Keratinocyte (primary cell): Measurements from ENCODE around the gene CTDSPL. TPM values are rescaled to one million over a fixed set of nuclear protein-coding genes. Genes with fewer than 3 reads are reported as not detected.
A peak's percentile ranks its signal among the peaks of the same experiment; 100 is the strongest.

Experiments used
- DNase-seq: peaks from one replicate; pipeline ENCODE4 v3.0.0-alpha.2; 2011; ENCODE audit warnings: low read depth, missing footprints, low spot score
- FAIRE-seq: peaks from 2 replicates; lab custom pipeline; 2011; peaks lifted over from hg19 to GRCh38; lab: Jason Lieb, UNC
- H2AFZ ChIP-seq: 2 replicates; pipeline ENCODE4 v1.6.0; 2012; ENCODE audit warnings: low read length, control low read depth, inconsistent platforms; ENCODE audit not compliant: control insufficient read depth
- H3K27ac ChIP-seq: 2 replicates; pipeline ENCODE4 v1.5.1; 2011; ENCODE audit warnings: low read length; ENCODE audit not compliant: control insufficient read depth, insufficient read depth
- H3K27me3 ChIP-seq: 3 replicates; pipeline ENCODE4 v1.6.0; 2011; ENCODE audit warnings: low read length; ENCODE audit not compliant: control insufficient read depth, insufficient read depth; ENCODE audit errors: extremely low read depth
- H3K36me3 ChIP-seq, 2 experiments: 2 replicates in 1 of 2; 3 replicates in 1 of 2; pipeline ENCODE4 v1.5.1; 2011; ENCODE audit warnings: low read length in 2 of 2, mild to moderate bottlenecking in 1 of 2; ENCODE audit not compliant: control insufficient read depth in 2 of 2, insufficient read depth in 2 of 2; ENCODE audit errors: extremely low read depth in 1 of 2
- H3K4me1 ChIP-seq: 3 replicates; pipeline ENCODE4 v1.5.1; 2011; ENCODE audit warnings: low read length; ENCODE audit not compliant: control insufficient read depth, insufficient read depth; ENCODE audit errors: extremely low read depth
- H3K4me2 ChIP-seq: 3 replicates; pipeline ENCODE4 v1.6.0; 2011; ENCODE audit warnings: low read depth, low read length; ENCODE audit not compliant: control insufficient read depth, insufficient read depth; ENCODE audit errors: extremely low read depth
- H3K4me3 ChIP-seq, 3 experiments: fragments of 200-600 bp in 1 of 3; sonication (generic) in 1 of 3; 2 replicates in 2 of 3; 3 replicates in 1 of 3; pipeline ENCODE4 v1.5.1; 2011 to 2016; ENCODE audit warnings: low read length in 3 of 3, mild to moderate bottlenecking in 3 of 3, control low read depth in 2 of 3, inconsistent platforms in 1 of 3, low read depth in 1 of 3, mixed read lengths in 1 of 3, mixed run types in 1 of 3, moderate library complexity in 1 of 3; ENCODE audit not compliant: control insufficient read depth in 2 of 3, insufficient read depth in 2 of 3; ENCODE audit errors: extremely low read depth in 1 of 3
- H3K79me2 ChIP-seq: 2 replicates; pipeline ENCODE4 v1.6.0; 2012; ENCODE audit warnings: low read length; ENCODE audit not compliant: control insufficient read depth, insufficient read depth
- H3K9ac ChIP-seq: 3 replicates; pipeline ENCODE4 v1.6.0; 2011; ENCODE audit warnings: low read length; ENCODE audit not compliant: control insufficient read depth, insufficient read depth; ENCODE audit errors: extremely low read depth
- H3K9me1 ChIP-seq: 3 replicates; pipeline ENCODE4 v1.6.0; 2011; ENCODE audit warnings: low read length; ENCODE audit not compliant: control insufficient read depth, insufficient read depth; ENCODE audit errors: extremely low read depth
- H3K9me3 ChIP-seq: 2 replicates; pipeline ENCODE4 v1.5.1; 2012; ENCODE audit warnings: low read depth, low read length; ENCODE audit not compliant: control insufficient read depth
- H4K20me1 ChIP-seq: 3 replicates; pipeline ENCODE4 v1.6.0; 2011; ENCODE audit warnings: low read length; ENCODE audit not compliant: control insufficient read depth, insufficient read depth; ENCODE audit errors: extremely low read depth
- EZH2 ChIP-seq: IDR thresholded peaks from one replicate; pipeline ENCODE4 v1.6.1; 2012; ENCODE audit warnings: inconsistent platforms, mild to moderate bottlenecking, low read length, moderate library complexity
- dilution Hi-C: fragments of 300-500 bp; cut with MboI; formaldehyde crosslinking; loops from one replicate; pipeline ENCODE4 v1.7.0; 2020; ENCODE audit warnings: low sequenced_read_pairs; ENCODE audit not compliant: extremely low pct_ligation_motif_present
- polyA plus RNA-seq, 5 experiments: library from polyadenylated mRNA; depleted of rRNA in 3 of 5; stranded (reverse) in 3 of 5; stranded (forward) in 1 of 5; unstranded in 1 of 5; fragments of >200 nt; gene quantifications; 1 replicate in 1 of 5; 2 replicates in 3 of 5; 3 replicates in 1 of 5; pipeline versions ENCODE4 v1.2.1 to v1.2.3, GENCODE V29; 2011 to 2012; ENCODE audit warnings: missing spikeins in 2 of 5, low read depth in 1 of 5, low replicate concordance in 1 of 5
- TF ChIP-seq, protein P1 (sequence below), 3 experiments: IDR thresholded peaks in 1 of 3; conservative IDR thresholded peaks in 1 of 3; optimal IDR thresholded peaks in 1 of 3; 2 replicates in 2 of 3; 3 replicates in 1 of 3; pipeline versions ENCODE3 to v1.5.1; 2011; ENCODE audit warnings: low read length in 3 of 3, mild to moderate bottlenecking in 3 of 3, moderate library complexity in 2 of 3, control low read depth in 1 of 3, inconsistent platforms in 1 of 3; ENCODE audit not compliant: insufficient read depth in 2 of 3; ENCODE audit errors: extremely low read depth in 1 of 3

CTDSPL gene
- polyA plus RNA-seq, 1 donor (not counting 4 experiments of a cell fraction or from before 2014, with no cell fraction given), result 83.2 TPM

DNA sequence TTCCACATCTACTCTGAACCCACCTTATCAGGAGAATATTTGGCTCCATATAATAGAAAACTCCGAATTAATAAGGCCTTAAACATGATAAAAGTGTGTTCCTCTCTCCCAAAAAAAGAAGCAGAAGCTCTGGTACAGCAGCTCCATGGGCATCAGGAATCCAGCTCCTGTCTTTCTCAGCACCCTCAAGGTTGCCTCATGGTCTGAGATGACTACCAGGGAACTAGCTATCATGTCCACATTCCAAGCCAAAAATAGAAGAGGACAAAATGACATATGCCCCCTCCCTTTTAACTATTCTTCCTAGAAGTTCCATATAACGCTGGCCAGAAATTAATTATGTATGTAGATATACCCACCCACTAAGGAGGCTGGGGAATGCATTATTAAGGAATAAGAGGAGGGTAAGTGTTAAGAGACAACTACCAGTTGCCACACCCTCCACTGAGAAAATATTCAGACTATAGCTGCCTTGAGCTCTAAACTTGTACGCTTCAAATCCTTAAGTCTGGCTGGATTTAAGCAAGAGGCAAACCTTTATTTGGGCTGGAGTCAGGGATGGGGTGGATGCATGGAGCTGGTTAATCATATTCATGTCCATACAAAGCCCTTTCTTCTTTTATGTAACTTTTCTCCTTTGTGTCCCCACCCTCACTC, 35.8 kb upstream of the CTDSPL start:
- TF ChIP-seq EZH2, result no peak
- TF ChIP-seq, protein P1, sequence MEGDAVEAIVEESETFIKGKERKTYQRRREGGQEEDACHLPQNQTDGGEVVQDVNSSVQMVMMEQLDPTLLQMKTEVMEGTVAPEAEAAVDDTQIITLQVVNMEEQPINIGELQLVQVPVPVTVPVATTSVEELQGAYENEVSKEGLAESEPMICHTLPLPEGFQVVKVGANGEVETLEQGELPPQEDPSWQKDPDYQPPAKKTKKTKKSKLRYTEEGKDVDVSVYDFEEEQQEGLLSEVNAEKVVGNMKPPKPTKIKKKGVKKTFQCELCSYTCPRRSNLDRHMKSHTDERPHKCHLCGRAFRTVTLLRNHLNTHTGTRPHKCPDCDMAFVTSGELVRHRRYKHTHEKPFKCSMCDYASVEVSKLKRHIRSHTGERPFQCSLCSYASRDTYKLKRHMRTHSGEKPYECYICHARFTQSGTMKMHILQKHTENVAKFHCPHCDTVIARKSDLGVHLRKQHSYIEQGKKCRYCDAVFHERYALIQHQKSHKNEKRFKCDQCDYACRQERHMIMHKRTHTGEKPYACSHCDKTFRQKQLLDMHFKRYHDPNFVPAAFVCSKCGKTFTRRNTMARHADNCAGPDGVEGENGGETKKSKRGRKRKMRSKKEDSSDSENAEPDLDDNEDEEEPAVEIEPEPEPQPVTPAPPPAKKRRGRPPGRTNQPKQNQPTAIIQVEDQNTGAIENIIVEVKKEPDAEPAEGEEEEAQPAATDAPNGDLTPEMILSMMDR (optimal IDR thresholded peaks at IDR 0.05 in 1 of 3, IDR thresholded peaks at IDR 0.05 in 1 of 3, conservative IDR thresholded peaks at IDR 0.05 in 1 of 3; ENCODE audit: extremely low read depth in 1 of 3, insufficient read depth in 2 of 3, low read length in 3 of 3), result no peak
- dilution Hi-C loops, result no loop called here
- Histone ChIP-seq H3K9me3 (no peaks in the 10 kb centered on the region), H3K27ac (no peak overlapping the region), H3K4me2 (no peak overlapping the region), H3K4me3 (no peak overlapping the region), H3K36me3 (no peaks in the 10 kb centered on the region), H3K79me2 (no peaks in the 10 kb centered on the region), H4K20me1 (no peaks in the 10 kb centered on the region), H3K27me3 (no peaks in the 10 kb centered on the region), H3K9me1 (no peaks in the 10 kb centered on the region), H3K4me1 (peaks cover 16% of the 10 kb centered on the region), H3K9ac (no peak overlapping the region), H2AFZ (no peak overlapping the region)
- FAIRE-seq (peak; percentile 55), DNase-seq (no peak)

DNA sequence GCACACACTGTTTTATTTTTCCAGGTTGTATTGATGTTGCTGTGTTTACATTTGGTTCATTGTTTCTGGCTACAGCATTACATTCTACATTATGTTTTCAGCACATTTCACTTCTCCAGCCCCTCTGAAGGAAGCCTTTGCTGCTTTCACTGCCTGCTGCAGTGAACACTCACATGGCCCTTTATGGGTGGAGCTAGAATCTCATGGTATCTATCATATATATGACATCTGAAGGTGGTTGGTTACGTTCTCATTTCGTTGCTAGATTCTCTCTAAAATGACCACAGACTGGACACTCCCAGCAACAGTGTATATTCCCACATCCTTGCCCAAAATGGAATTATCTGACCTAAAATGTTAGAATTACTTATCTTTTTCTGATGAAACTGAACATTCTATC, 35.2 kb upstream of the CTDSPL start:
- Histone ChIP-seq H3K9me1 (no peaks in the 10 kb centered on the region), H3K4me3 (no peak overlapping the region), H3K4me2 (no peak overlapping the region), H4K20me1 (no peaks in the 10 kb centered on the region), H3K27me3 (no peaks in the 10 kb centered on the region), H3K4me1 (peaks cover 16% of the 10 kb centered on the region), H3K36me3 (no peaks in the 10 kb centered on the region), H3K27ac (no peak overlapping the region), H3K79me2 (no peaks in the 10 kb centered on the region), H3K9ac (no peak overlapping the region), H3K9me3 (no peaks in the 10 kb centered on the region), H2AFZ (no peak overlapping the region)
- FAIRE-seq, result no peak
- no peak for DNase-seq
- dilution Hi-C loops, result no loop called here
- TF ChIP-seq, protein P1 (optimal IDR thresholded peaks at IDR 0.05 in 1 of 3, IDR thresholded peaks at IDR 0.05 in 1 of 3, conservative IDR thresholded peaks at IDR 0.05 in 1 of 3; ENCODE audit: extremely low read depth in 1 of 3, insufficient read depth in 2 of 3, low read length in 3 of 3), result no peak
- TF ChIP-seq EZH2, result no peak
